Right renal pelvis (tissue), 4 donors: ENCODE results near the gene MYBPHL. TPM values are rescaled to one million over a fixed set of nuclear protein-coding genes. Genes with fewer than 3 reads are reported as not detected.
A peak's percentile ranks its signal among the peaks of the same experiment; 100 is the strongest.

Source experiments
- DNase-seq, 4 donors: peaks; one replicate each; pipeline ENCODE4 v3.0.0-alpha.2; 2013; ENCODE audit warnings: low read depth in 4 of 4, low spot score in 3 of 4, missing footprints in 1 of 4
- polyA plus RNA-seq, 4 donors: library from polyadenylated mRNA; unstranded; fragments of 120-200 nt; gene quantifications; one replicate each; pipeline ENCODE4 v1.2.1, GENCODE V29; 2013; ENCODE audit not compliant: insufficient read length in 4 of 4

The MYBPHL gene
- polyA plus RNA-seq, 4 donors, result 0.14 to 0.26 TPM; not detected in 2

DNA sequence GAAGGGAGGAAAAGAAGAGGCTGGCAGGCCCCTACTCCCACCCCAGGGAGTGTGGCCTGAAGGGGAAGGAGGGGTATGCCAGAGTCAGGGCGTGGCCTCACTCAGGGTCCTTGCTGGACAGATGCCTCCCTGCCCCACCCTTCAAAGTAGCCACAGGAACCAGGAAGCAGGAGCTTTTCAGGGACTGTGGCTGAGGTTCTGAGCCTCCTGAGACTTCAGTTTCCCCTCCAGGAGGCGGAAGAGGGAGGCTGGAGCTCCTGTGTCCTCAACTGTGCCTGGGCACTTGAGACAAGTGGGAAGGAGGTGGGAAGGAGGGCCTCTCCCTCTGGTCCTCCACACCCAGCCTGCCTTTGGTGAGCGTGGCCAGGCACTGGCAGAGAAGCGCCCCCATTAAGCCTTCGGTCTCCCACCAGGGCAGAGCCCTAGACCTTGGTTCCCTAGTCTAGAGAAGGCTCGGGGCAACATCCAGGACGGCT lies 52.2 kb downstream of the MYBPHL start:
- no peak for DNase-seq

DNA sequence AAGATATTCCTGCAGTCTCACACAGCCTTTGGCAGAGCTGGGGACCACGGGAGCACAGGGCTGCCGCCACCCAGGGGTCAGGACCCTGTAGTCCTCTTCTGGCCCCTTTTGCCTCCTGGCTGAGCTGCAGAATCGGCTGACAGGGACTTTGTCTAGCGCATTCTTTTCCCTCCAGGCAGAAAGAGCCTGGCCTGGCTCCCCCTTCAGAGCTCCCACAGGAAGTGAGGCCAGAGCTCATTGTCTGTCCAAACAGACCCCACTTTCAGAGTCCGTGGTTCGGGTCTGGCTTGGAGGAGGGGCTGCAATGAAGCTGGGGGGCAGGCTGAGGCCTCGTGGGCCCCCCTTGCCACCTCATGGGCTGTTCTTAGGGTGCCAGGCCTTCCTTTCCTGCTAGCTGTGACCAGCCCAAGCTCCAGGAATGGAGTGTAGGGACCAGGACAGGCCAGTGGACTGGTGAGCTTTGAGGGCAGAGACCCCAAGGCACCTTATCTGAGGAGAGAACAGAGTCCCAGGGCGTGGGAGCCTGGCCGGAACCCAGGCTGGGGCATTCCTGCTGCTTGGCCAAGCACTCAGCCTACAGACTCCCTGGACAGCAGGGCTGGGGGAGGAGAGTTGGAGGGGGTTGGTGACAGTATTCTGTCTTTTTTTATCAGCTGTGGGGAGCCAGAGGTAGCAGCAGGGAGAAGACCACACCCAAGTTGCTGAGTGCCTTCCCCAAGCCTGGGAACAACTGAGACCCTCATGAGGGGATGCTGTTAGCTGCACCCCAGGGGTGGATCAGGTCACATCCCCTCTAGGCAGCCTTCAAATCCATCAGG lies 52.8 kb downstream of the MYBPHL start:
- no peak for DNase-seq

DNA sequence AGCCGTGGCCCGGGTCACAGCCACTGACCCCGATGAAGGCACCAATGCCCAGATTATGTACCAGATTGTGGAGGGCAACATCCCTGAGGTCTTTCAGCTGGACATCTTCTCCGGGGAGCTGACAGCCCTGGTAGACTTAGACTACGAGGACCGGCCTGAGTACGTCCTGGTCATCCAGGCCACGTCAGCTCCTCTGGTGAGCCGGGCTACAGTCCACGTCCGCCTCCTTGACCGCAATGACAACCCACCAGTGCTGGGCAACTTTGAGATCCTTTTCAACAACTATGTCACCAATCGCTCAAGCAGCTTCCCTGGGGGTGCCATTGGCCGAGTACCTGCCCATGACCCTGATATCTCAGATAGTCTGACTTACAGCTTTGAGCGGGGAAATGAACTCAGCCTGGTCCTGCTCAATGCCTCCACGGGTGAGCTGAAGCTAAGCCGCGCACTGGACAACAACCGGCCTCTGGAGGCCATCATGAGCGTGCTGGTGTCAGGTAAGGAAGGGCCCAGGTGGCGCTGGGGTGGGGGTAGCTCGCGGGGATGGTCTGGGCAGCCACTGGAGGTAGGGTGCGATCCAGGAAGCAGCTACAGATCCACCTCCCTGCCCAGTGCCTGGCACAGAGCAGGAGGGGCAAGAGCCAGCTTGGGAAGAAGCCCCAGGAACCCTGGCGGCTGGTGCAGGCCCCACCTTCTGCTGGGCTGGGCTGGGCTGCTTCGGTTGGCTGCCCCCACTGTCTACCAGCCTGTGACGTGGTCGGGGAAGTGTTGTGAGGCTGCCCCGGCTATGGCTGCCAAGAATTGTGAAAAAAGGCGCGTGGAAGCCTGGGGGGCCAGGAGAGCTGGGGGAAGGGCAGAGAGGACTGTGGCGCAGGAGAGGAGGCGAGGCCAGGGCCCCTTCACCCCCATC lies 53.7 kb downstream of the MYBPHL start:
- no peak for DNase-seq

DNA sequence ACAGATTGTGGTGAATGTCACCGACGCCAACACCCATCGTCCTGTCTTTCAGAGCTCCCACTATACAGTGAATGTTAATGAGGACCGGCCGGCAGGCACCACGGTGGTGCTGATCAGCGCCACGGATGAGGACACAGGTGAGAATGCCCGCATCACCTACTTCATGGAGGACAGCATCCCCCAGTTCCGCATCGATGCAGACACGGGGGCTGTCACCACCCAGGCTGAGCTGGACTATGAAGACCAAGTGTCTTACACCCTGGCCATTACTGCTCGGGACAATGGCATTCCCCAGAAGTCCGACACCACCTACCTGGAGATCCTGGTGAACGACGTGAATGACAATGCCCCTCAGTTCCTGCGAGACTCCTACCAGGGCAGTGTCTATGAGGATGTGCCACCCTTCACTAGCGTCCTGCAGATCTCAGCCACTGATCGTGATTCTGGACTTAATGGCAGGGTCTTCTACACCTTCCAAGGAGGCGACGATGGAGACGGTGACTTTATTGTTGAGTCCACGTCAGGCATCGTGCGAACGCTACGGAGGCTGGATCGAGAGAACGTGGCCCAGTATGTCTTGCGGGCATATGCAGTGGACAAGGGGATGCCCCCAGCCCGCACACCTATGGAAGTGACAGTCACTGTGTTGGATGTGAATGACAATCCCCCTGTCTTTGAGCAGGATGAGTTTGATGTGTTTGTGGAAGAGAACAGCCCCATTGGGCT lies 54.5 kb downstream of the MYBPHL start:
- no peak for DNase-seq

DNA sequence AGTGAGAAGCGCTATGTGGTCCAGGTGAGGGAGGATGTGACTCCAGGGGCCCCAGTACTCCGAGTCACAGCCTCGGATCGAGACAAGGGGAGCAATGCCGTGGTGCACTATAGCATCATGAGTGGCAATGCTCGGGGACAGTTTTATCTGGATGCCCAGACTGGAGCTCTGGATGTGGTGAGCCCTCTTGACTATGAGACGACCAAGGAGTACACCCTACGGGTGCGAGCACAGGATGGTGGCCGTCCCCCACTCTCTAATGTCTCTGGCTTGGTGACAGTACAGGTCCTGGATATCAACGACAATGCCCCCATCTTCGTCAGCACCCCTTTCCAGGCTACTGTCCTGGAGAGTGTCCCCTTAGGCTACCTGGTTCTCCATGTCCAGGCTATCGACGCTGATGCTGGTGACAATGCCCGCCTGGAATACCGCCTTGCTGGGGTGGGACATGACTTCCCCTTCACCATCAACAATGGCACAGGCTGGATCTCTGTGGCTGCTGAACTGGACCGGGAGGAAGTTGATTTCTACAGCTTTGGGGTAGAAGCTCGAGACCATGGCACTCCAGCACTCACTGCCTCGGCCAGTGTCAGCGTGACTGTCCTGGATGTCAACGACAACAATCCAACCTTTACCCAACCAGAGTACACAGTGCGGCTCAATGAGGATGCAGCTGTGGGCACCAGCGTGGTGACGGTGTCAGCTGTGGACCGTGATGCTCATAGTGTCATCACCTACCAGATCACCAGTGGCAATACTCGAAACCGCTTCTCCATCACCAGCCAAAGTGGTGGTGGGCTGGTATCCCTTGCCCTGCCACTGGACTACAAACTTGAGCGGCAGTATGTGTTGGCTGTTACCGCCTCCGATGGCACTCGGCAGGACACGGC lies 55.3 kb downstream of the MYBPHL start:
- no peak for DNase-seq

DNA sequence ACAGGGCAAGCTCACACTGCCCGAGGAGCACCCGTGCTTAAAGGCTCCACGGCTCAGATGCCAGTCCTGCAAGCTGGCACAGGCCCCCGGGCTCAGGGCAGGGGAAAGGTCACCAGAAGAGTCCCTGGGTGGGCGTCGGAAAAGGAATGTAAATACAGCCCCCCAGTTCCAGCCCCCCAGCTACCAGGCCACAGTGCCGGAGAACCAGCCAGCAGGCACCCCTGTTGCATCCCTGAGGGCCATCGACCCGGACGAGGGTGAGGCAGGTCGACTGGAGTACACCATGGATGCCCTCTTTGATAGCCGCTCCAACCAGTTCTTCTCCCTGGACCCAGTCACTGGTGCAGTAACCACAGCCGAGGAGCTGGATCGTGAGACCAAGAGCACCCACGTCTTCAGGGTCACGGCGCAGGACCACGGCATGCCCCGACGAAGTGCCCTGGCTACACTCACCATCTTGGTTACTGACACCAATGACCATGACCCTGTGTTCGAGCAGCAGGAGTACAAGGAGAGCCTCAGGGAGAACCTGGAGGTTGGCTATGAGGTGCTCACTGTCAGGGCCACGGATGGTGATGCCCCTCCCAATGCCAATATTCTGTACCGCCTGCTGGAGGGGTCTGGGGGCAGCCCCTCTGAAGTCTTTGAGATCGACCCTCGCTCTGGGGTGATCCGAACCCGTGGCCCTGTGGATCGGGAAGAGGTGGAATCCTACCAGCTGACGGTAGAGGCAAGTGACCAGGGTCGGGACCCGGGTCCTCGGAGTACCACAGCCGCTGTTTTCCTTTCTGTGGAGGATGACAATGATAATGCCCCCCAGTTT lies 56.1 kb downstream of the MYBPHL start:
- DNase-seq, result no peak

DNA sequence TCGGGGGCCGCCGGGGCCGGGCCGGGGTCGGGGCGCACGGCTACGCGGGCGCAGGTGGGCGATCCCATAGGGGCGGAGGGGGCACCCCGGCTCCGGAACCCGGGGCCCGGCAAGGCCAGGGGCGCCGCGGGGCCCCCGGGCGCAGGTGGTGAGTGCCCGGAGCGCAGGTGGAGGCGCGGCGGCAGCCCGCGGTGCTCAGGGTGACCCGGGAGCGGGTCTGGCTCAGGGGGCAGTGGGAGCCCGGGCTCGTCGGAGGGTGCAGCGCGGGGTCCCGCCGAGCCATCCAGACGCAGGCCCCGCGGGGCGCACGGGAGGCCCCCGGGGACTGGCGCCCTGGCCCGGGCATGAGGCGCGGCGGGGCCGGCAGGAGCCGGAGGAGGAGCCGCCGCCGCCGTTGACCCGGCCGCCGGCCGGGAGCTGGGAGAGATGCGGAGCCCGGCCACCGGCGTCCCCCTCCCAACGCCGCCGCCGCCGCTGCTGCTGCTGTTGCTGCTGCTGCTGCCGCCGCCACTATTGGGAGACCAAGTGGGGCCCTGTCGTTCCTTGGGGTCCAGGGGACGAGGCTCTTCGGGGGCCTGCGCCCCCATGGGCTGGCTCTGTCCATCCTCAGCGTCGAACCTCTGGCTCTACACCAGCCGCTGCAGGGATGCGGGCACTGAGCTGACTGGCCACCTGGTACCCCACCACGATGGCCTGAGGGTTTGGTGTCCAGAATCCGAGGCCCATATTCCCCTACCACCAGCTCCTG lies 57.0 kb downstream of the MYBPHL start:
- DNase-seq, result no peak

DNA sequence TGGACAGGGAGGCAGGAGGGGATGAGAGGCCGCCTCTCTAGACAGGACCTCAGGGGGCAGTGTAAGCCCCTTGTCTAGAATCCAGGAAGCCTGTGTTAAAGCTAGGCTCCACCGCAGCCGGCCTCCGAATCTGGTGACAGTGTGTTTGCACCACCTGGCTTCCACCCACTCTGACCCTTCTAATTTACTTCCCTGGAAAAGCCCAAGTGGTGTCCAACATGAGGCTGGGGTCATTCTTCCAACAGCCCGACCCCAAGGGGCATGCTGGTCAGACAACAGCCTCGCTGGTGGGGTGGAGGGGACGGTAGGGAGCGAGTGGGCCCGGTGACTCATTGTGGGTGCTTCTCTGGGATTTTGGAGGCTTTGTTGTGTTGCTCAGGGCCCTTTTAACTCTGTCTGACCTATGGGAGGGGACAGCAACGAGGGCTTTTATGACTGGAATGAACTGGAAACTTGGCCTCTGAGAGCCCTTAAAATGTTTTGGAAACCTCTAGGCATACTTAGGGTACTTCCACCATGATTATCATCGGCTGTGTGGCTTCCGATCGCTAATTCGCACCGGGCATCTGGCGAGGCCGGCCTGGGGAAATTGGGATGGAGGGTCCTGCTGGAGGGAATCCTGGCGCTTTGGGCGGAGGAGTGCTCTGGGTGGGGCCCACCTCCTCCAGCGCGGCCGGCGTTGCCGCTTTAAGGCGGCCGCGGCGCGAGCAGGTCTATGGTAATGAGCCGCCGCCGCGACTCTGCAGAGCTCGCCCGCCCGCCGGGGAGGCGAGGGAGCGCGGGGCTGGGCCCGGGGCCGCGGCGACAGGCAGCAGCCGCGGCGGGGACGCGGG lies 57.8 kb downstream of the MYBPHL start, which contains the start of gene CELSR2:
TSS of gene CELSR2 (plus strand) at position 743 of the 833 bp plus-strand sequence. CDS start 541 bp downstream, outside the sequence.
- DNase-seq, result peak in 1 of 4 donors; percentile 54

DNA sequence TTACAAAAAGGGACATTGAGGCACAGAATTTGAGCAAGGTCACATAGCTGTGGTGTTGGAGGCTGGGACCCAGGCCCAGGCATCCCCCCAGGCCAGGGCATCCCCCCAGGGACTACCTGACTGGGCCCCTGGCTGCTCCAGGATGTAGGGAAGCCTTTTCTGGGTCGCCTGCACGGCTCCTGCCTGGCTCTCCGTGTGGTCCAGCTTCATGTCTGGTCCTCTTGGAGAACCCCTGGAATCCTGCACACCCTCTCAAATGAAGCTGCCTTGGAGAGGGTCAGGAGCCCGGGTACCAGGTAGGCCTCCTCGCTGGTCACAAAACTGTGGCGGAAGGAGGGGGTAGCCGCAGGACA lies 58.4 kb downstream of the MYBPHL start:
- no peak for DNase-seq

DNA sequence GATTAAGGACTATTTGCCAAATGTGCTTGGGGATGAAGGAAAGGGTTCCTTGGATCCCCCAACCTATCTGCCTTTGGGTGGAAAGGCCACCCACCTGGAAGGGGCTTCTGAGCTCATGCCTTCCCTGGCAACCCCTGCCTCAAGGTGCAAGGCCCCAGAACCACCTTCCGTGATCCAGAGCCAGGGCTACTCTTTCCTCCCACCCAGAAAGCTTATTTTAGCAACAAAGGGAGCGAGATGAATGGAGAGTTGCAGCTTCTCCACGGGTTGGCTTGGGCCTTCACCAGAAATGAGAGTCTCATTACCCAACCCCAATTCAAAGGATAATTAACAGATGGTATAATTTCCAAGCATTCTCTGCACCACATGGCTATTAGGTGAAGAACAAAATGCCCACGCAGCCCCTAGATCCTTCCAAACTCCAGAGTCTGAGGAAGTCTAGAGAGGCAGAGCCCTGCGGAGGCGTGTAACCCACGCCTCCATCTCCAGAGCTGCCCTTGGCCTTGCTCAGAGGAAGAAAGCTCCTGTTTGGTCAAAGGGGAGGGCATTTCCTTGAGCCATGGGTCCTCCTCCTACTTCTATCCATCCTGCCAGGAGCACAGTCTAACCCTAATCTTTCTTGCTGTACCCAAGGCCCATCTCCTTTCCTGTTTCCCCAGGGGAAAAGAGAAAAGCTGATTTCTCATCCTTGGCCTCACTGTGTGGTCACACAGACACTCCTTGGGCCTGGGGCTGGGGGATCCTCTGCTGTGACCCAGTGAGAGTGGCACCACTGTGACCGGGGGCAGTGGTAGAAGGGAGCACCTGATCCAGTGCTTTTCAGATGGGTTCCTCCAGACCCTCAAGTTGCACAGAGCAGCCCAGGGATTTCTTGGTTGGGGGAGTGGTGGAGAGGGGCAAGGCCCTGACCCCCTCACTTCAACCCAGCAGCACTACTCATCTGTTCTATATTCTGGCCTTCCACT lies 59.1 kb downstream of the MYBPHL start:
- no peak for DNase-seq

DNA sequence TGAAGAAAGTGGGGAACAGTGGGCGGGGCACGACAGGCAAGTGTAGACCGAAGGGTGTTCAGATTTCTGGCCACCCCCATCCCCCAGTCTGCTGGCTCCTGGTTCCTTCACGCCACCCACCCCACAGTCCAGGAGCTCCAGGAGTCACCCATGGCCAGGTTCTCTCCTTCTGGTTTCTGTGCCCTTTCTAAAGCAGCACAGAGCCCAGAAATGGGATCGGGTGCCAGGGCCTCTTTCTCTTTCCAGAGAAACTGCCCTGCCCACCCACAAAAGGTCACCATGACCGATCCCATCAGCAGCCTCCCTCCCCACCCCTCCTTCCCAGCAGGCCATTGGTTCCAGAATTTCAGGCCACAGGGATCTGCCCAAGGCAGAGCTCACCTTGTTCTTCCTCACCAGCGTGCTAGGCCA lies 60.7 kb downstream of the MYBPHL start:
- DNase-seq, result no peak

DNA sequence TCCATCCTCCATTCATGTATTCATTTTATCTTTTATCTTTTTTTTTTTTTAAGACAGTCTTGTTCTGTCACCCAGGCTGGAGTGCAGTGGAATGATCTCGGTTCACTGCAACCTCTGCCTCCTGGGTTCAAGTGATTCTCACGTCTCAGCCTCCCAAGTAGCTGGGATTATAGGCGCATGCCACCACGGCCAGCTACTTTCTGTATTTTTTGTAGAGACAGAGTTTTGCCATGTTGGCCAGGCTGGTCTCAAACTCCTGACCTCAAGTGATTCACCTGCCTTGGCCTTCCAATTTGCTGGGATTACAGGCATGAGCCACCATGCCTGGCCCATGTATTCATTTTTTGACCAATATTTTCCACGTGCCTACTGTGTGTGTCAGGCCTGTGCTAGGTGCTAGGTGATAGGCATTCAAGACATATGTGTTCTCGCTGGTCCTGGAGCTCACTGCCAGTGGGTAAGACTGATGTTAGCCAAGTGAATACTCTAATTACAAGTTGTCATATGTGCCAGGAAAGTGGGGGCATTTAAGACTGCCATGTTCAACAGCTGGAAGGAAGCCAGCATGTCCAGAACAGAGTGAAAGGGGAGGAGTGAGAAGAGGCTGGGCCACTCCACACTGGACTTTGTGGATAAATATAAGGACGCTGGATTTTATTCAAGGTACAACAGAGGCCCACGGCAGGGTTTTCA lies 62.8 kb downstream of the MYBPHL start:
- DNase-seq, result no peak

DNA sequence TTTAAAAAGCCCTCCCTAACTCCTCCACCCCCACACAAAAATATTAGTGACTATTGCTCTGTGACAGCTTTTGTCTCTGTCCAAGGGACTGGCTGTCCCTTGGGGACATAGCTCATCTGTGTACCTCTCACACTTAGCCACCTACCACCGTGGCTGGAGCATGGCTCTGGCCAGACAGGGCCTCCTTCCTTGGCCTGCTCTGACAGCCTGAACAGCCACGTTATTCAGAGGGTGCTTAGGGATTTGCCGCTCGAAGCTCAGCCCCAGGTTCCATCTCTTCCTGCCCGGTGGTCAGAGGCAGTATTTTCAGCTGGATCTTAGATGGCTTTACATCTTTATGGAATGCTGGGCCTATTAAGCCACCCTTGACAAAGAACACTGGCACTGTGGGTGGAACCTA lies 63.6 kb downstream of the MYBPHL start:
- DNase-seq, result no peak

DNA sequence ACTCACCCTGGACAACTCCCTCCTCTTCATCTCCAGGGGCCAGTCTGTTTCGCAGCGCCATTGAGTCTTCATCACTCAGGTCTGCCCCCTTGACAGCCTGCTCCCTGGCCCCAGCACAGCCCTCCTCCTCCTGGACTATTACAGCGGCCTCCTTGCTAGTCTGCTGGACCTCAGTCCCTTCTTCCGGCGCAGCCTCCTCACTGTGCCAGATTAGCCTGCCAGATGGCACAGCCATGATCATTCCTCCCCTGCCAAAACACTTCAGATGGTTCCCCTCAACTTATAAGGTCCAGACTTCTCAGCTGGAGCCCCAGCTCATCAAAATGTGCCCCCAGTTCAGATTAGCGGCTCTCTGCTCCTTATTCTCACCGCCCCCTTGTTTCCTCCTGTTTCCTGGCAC lies 64.4 kb downstream of the MYBPHL start:
- DNase-seq, result no peak
